GM19324 (cell line): ENCODE data around the gene CCDC152.

Source experiments
- ATAC-seq: cut with Tn5 transposase; IDR thresholded peaks from one replicate; pipeline ENCODE4 v1.9.1; 2021; ENCODE audit warnings: mild to moderate bottlenecking, moderate library complexity; ENCODE audit not compliant: unreplicated experiment, low FRiP score

Gene CCDC152

GRCh38 chr5:42772265-42772993, 15.8 kb downstream of the CCDC152 start:
- ATAC-seq: no peak

GRCh38 chr5:42779083-42779482, 22.5 kb downstream of the CCDC152 start:
- peak; percentile 53 for ATAC-seq

DNA sequence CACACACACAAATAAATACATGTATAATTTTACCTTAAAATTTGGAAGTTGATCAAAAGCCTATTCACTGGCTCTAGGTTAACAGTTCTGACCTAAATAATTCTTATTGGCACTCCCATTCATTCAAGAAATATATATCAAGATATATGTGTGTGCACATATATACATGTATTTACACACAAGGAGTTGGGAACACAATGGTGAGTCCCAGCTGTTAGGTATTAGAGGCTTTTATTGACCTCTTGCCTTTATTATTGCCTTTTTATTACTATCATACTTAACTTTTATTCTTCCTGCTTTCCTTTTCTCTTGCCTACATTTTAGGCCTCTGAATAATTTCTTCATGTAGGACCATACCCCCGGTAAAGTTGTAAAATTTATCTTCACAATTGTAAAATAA, 25.0 kb downstream of the CCDC152 start:
- ATAC-seq: no peak

- no peak for ATAC-seq
These were observed 27.5 kb downstream of the CCDC152 start for GRCh38 chr5:42784132-42784531.

DNA sequence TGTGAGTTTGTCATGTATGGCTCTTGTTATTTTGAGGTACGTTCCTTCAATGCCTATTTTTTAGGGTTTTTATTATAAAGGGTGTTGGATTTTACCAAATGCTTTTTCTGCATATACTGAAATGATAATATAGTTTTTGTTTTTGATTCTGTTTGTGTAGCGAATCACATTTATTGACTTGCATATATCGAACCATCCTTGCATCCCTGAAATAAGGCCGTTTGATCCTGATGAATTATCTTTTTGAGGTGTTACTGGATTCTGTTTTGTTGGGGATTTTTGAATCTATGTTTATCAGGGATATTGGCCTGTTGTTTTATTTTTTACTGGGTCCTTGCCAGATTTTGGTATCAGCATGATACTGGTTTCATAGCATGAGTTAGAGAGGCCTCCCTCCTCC, 29.1 kb downstream of the CCDC152 start:
- ATAC-seq: no peak

DNA sequence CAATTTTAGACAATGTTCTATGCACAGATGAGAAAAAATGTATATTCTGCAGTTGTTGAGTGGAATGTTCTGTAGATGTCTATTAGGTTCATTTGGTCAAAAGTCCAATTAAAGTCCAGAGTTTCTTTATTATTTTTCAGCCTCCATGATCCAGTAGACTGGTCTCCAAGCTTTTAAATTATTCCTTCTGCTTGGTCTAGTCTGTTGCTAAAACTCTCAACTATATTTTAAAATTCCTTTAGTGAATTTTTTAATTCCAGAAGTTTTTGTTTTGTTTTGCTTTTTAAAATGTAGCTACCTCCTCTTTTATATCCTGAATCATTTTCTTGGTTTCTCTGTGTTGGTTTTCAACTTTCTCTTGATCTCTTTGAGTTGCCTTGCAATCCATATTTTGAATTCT, 30.5 kb downstream of the CCDC152 start:
- ATAC-seq: no peak

GRCh38 chr5:42787845-42788244, 31.2 kb downstream of the CCDC152 start:
- no peak for ATAC-seq

GRCh38 chr5:42791151-42791550, 34.5 kb downstream of the CCDC152 start:
- ATAC-seq: no peak

DNA sequence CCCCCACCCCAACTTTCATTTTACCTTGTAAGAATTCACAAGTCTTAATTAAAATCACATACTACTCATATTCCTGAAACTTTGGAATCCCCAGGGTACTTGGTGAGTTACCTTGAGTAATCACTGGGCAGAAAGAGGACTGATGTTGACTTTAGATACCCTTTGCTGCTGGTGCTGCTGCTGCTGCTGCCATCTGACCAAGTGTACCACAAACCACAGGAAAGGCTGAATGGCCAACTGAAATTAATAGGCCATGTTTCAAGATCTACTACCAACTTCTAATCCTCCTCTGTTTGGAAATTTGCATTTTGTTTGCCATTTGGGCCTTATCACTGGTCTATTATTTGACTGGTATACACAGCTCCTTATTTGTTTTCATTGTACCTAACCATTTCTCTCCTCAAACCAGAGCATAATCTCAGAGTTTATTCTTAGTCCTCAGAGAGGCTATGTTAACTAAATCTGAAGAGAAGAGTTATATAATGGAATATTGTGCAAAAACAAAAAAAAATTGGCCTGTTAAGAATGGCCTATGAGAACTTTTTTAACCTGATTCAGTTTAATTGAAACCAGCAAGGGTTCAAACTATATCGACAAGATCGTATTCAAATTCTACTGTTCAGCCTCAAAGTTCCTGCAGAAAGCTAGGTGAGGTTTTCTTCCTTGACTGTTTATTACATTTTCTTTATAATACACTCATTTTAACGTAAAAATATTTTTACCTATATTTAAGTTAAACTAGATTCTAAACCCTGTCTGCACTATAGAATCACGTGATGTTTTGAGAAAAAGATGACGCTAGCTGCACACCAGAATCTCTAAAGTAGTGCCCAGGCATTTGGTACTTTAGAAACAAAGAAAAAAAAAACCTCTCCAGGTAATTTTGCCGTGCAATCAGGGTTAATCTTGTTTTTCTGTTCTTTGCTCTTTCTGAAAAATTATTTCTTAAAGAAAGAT, 41.9 kb downstream of the CCDC152 start:
- no peak for ATAC-seq

DNA sequence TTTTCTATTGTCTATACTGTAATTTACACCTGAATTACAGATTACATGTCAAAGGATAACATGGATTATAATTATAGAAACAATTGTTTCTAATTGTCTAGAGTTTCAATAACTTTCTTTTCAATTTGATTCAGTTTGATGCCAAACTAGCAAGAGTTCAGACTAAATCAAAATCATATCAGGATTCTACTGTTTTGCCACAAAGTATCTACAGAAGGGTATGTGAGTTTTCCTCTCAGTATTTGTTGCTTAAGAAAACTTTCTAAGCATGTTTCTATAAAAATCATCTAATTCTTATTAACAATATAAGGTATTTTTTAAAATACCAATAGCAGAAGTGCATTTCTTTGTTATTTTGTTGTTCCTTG, 42.6 kb downstream of the CCDC152 start:
- no peak for ATAC-seq

DNA sequence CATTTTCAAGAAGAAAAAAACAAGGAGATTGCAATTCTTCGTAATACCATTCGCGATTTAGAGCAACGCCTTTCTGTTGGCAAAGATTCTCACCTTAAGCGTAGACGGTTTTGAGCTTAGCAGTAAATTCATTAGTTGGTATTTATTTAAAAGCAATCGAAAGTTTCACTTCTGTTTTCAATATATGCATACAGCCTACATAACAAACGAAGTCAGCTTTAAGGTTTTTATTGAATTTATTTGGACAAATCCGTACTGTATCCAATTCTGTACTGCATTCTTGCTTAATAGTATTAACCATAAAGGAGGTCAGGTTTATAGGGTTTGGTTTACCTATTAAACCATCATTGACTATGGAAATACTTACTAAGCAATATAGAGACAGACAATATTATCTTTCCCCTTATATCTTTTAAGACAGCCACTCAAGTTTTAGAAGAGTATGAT, 43.1 kb downstream of the CCDC152 start:
- ATAC-seq: no peak

DNA sequence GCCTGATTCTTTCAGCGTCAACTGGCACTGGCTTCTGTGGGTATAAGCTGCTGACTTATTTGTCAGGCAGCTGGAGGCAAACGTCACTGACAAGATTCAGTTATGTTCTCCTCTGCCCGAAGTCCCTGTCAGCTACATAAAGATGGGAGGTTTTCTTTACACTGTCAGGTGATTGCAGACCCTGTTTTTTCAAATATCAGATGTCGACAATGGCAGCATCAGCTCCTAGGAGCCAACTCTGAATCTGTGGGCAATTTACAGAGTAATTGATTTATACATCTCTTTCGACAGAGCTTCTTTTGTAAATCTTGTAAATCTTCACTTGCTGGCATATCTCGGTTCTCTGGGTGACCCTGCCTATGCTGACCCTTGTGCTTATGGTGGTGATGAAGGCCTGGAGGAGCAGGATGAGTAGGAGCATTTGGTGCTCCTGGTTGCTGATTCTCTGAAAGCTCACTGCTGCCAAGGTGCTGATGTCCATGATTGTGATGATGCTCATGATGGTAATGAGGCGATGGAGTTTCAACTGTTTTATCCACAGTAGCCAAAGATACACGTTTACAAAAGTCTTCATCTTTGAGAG, 44.2 kb downstream of the CCDC152 start:
- ATAC-seq: no peak

- no peak for ATAC-seq
These were observed 45.0 kb downstream of the CCDC152 start for GRCh38 chr5:42801516-42802166.

- no peak for ATAC-seq
These were observed 48.2 kb downstream of the CCDC152 start for GRCh38 chr5:42804717-42805339.

GRCh38 chr5:42806004-42806700, 49.5 kb downstream of the CCDC152 start:
- ATAC-seq: no peak

DNA sequence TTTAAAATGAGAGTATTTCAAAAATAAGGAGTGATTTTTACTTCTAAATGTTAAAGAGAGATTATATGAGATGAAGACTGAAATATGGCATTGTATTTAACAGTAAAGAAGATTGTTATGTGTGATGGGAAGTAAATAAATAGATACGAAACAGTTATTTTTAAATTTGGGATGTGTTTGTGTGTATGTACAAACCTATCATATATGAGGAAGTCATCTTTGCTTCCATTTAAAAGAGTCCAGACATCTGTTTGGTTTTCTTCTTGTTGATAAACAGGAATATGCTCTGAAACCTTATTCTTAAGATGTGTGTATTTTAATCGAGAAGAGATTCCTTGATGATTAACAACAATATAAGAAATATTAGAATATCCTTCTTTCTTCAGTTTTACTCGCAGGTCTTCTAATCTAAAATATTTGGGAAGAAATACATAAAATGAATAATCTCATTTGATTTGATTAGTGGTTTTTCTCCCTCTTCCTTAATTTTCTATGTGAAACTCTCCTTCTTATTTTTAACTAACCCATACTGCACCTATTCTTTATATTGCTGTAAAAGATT, 50.2 kb downstream of the CCDC152 start:
- ATAC-seq: no peak

GRCh38 chr5:42807722-42808447, 51.3 kb downstream of the CCDC152 start:
- ATAC-seq: no peak

- ATAC-seq: no peak
These were observed 52.4 kb downstream of the CCDC152 start for GRCh38 chr5:42808888-42809611.
